Trophoblast cell (in vitro differentiated cells and primary cell): ENCODE data around the gene SLC5A10.
"Not testable (repeated sequence)": the region's sequence is repeated elsewhere in the genome, so short reads cannot be mapped to it uniquely, and the experiment has no call there.

Experiments
- DNase-seq, 2 donors: peaks; one replicate each; pipeline ENCODE4 v3.0.0-alpha.2; 2016
- H2AFZ ChIP-seq: 2 replicates; pipeline ENCODE4 v1.6.1; 2013; ENCODE audit warnings: low read length, moderate library complexity, mild to moderate bottlenecking; ENCODE audit not compliant: insufficient read depth, poor library complexity
- H2AK5ac ChIP-seq: 2 replicates; pipeline ENCODE4 v1.6.1; 2013; ENCODE audit warnings: mild to moderate bottlenecking, low read length
- H2BK120ac ChIP-seq: 2 replicates; pipeline ENCODE4 v1.6.1; 2013; ENCODE audit warnings: low read length, mild to moderate bottlenecking, moderate library complexity; ENCODE audit not compliant: insufficient read depth, poor library complexity
- H2BK12ac ChIP-seq: 2 replicates; pipeline ENCODE4 v1.6.1; 2013; ENCODE audit warnings: mild to moderate bottlenecking, low read length, moderate library complexity
- H2BK5ac ChIP-seq: 2 replicates; pipeline ENCODE4 v1.6.1; 2013; ENCODE audit warnings: low read length, low read depth, moderate library complexity, mild to moderate bottlenecking; ENCODE audit not compliant: poor library complexity
- H3K14ac ChIP-seq: 2 replicates; pipeline ENCODE4 v1.6.1; 2013; ENCODE audit warnings: mild to moderate bottlenecking, low read length
- H3K18ac ChIP-seq: 2 replicates; pipeline ENCODE4 v1.6.1; 2013; ENCODE audit warnings: mild to moderate bottlenecking, low read length
- H3K23ac ChIP-seq: 2 replicates; pipeline ENCODE4 v1.6.1; 2013; ENCODE audit warnings: low read length
- H3K27ac ChIP-seq: 2 replicates; pipeline ENCODE4 v1.5.1; 2013; ENCODE audit warnings: low read depth, mild to moderate bottlenecking, inconsistent platforms, low read length, moderate library complexity
- H3K27me3 ChIP-seq: 2 replicates; pipeline ENCODE4 v1.6.1; 2013; ENCODE audit warnings: inconsistent platforms, mild to moderate bottlenecking, low read length, moderate library complexity; ENCODE audit not compliant: insufficient read depth
- H3K36me3 ChIP-seq, 2 experiments: 1 replicate in 1 of 2; 2 replicates in 1 of 2; pipeline ENCODE4 v1.6.1; 2013; ENCODE audit warnings: low read length in 2 of 2, mild to moderate bottlenecking in 2 of 2, moderate library complexity in 1 of 2; ENCODE audit not compliant: insufficient read depth in 2 of 2, control insufficient read depth in 1 of 2
- H3K4ac ChIP-seq: 2 replicates; pipeline ENCODE4 v1.6.1; 2013; ENCODE audit warnings: low read depth, mild to moderate bottlenecking, low read length, moderate library complexity
- H3K4me1 ChIP-seq, 2 experiments: 1 replicate in 1 of 2; 2 replicates in 1 of 2; pipeline ENCODE4 v1.6.1; 2013; ENCODE audit warnings: low read length in 2 of 2, mild to moderate bottlenecking in 2 of 2, moderate library complexity in 1 of 2; ENCODE audit not compliant: insufficient read depth in 2 of 2, control insufficient read depth in 1 of 2
- H3K4me2 ChIP-seq: 2 replicates; pipeline ENCODE4 v1.6.1; 2013; ENCODE audit warnings: inconsistent platforms, mild to moderate bottlenecking, low read length, moderate library complexity
- H3K4me3 ChIP-seq: 2 replicates; pipeline ENCODE4 v1.5.1; 2013; ENCODE audit warnings: mild to moderate bottlenecking, low read depth, low read length, inconsistent platforms
- H3K79me1 ChIP-seq: one replicate; pipeline ENCODE4 v1.6.1; 2013; ENCODE audit warnings: low read length
- H3K79me2 ChIP-seq: 2 replicates; pipeline ENCODE4 v1.6.1; 2013; ENCODE audit warnings: low read length, mild to moderate bottlenecking; ENCODE audit not compliant: control insufficient read depth, insufficient read depth, poor library complexity
- H3K9ac ChIP-seq: 2 replicates; pipeline ENCODE4 v1.6.1; 2013; ENCODE audit warnings: mild to moderate bottlenecking, low read length
- H3K9me3 ChIP-seq: 2 replicates; pipeline ENCODE4 v1.6.1; 2013; ENCODE audit warnings: low read depth, mild to moderate bottlenecking, control low read depth, inconsistent platforms, low read length; ENCODE audit not compliant: insufficient read depth
- H4K12ac ChIP-seq: 2 replicates; pipeline ENCODE4 v1.6.1; 2013; ENCODE audit warnings: low read depth, mild to moderate bottlenecking, low read length, moderate library complexity
- H4K8ac ChIP-seq: 2 replicates; pipeline ENCODE4 v1.6.1; 2013; ENCODE audit warnings: low read depth, mild to moderate bottlenecking, low read length, moderate library complexity
- H4K91ac ChIP-seq: one replicate; pipeline ENCODE4 v1.6.1; 2013; ENCODE audit warnings: low read depth, mild to moderate bottlenecking, low read length, moderate library complexity
- WGBS: extraction: QIAGEN DNeasy Blood & Tissue Kit; methylation state at CpG from one replicate; pipeline ENCODE4 v1.1.7; 2013; ENCODE audit warnings: missing lambda C conversion rate; ENCODE audit not compliant: insufficient read length, insufficient coverage; ENCODE audit errors: extremely low coverage; 5-methylcytosine and 5-hydroxymethylcytosine counted together

SLC5A10 gene

DNA sequence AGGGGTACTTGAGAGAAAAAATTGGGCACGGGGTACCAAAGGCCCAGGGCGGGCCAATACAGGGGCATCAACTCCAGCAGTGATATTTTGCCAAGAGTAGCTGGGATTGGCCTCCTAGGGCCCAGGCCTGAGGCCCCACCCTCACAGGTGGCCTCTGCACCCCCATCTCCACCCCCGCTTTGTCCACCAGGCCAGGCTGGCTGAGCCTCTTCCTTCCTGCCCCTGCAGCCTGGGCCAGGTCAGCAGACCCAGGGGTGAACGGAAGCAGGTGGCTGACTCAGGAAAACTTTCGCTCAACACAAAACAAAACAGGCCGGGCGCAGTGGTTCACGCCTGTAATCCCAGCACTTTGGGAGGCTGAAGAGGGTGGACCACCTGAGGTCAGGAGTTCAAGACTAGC is 91.1 kb downstream of the SLC5A10 start:
- H3K27ac ChIP-seq, H3K79me1 ChIP-seq, H4K12ac ChIP-seq, H2BK120ac ChIP-seq, H4K8ac ChIP-seq, H3K4ac ChIP-seq, H3K36me3 ChIP-seq, H3K9me3 ChIP-seq, H2AK5ac ChIP-seq, H3K79me2 ChIP-seq, H3K4me2 ChIP-seq, H4K91ac ChIP-seq, H2BK5ac ChIP-seq, H2BK12ac ChIP-seq, H3K4me3 ChIP-seq, H3K4me1 ChIP-seq, H3K27me3 ChIP-seq, H3K9ac ChIP-seq, H2AFZ ChIP-seq, H3K23ac ChIP-seq, H3K18ac ChIP-seq, H3K14ac ChIP-seq, DNase-seq: not testable (repeated sequence)
- no CpG with 5 or more reads among the region's 8 CpGs for WGBS

DNA sequence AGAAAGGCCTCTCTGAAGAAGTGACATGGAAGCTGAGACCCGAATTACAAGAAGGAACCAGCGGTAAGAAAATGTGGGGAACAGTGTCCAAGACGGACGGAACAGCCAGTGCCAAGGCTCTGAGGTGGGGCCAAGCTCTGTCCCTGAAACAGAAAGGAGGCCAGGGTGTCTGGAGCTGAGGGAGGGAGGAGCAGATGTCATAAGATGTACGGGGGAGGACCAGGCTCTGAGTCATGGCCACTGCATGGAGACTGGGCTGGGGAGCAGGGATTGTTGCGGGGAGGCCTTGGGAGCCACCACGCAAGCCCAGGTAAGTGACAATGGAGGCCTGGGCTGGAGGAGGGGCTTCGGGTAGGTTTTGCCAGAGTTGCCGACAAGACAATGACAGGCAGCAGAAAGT is 92.7 kb downstream of the SLC5A10 start:
- H2BK5ac ChIP-seq, H4K91ac ChIP-seq, H3K9ac ChIP-seq, H3K36me3 ChIP-seq, H3K79me2 ChIP-seq, H4K8ac ChIP-seq, H3K4me3 ChIP-seq, H3K27me3 ChIP-seq, H3K9me3 ChIP-seq, H3K4me2 ChIP-seq, DNase-seq, H2BK120ac ChIP-seq, H3K23ac ChIP-seq, H3K4ac ChIP-seq, H2AFZ ChIP-seq, H3K4me1 ChIP-seq, H2AK5ac ChIP-seq, H4K12ac ChIP-seq, H2BK12ac ChIP-seq, H3K27ac ChIP-seq, H3K18ac ChIP-seq, H3K79me1 ChIP-seq, H3K14ac ChIP-seq: not testable (repeated sequence)
- no CpG with 5 or more reads among the region's 9 CpGs for WGBS

DNA sequence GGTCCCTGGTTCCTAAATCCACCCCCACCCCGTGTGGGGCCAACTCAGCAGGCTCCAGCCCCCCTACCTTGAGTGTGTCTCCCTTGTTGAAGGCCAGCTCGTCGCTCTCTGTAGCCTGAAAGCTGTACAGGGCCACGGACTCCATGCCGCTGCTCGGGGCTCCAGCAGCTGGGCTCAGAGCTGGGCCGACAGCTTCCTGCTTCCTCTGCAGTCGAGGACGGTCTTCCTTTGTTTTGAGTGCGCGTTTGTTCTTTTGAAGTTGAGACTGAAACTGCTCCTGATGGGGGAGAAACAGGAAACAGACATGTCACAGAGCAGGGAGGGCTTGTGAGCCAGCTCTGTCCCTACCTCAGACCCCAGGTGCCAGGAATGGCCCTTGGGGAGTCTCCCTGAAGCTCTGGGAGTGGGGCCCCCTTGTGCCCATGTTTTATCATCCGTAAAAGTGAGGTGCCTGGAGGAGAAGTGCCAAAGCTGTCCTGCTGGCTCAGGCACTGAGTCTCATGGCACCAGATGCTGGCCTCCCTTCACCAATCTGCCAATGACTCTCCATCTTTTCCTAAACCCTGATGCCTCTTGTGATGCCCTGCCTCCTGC is 94.9 kb downstream of the SLC5A10 start, which contains the start of gene GRAP:
Gene GRAP, minus strand, starts transcription at position 176 of the 594 bp plus-strand sequence. Its CDS starts 31 bp downstream, at position 145.
- not testable (repeated sequence) for H3K14ac ChIP-seq, H3K27ac ChIP-seq, H3K4me3 ChIP-seq, H2BK5ac ChIP-seq, H2BK120ac ChIP-seq, H3K23ac ChIP-seq, H3K79me1 ChIP-seq, H3K9ac ChIP-seq, H3K4me1 ChIP-seq, H3K4ac ChIP-seq, H3K36me3 ChIP-seq, DNase-seq, H2AK5ac ChIP-seq, H3K79me2 ChIP-seq, H3K27me3 ChIP-seq, H2AFZ ChIP-seq, H4K8ac ChIP-seq, H3K9me3 ChIP-seq, H4K12ac ChIP-seq, H3K18ac ChIP-seq, H4K91ac ChIP-seq, H3K4me2 ChIP-seq, H2BK12ac ChIP-seq
- no CpG with 5 or more reads among the region's 12 CpGs for WGBS

DNA sequence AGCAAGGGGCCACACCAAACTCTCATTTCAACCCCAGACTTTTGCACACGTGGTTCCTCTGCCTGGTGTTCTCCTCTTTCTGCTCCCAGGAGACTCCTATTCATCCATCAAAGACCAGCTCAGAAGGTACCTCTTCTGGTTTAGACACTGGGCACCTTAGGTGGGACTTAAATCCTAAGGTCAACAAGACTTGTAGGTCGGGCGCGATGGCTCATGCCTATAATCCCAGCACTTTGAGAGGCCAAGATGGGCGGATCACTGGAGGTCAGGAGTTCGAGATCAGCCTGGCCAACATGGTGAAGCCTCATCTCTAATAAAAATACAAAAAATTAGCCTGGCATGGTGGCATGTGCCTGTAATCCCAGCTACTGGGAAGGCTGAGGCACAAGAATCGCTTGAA is 95.5 kb downstream of the SLC5A10 start:
- not testable (repeated sequence) for H4K12ac ChIP-seq, H3K14ac ChIP-seq, H3K4me1 ChIP-seq, H3K18ac ChIP-seq, H3K36me3 ChIP-seq, H3K9ac ChIP-seq, DNase-seq, H3K23ac ChIP-seq, H2AK5ac ChIP-seq, H3K4me2 ChIP-seq, H3K27me3 ChIP-seq, H3K27ac ChIP-seq, H4K91ac ChIP-seq, H3K79me1 ChIP-seq, H3K79me2 ChIP-seq, H3K4me3 ChIP-seq, H3K9me3 ChIP-seq, H2BK5ac ChIP-seq, H2AFZ ChIP-seq, H3K4ac ChIP-seq, H2BK12ac ChIP-seq, H4K8ac ChIP-seq, H2BK120ac ChIP-seq
- no CpG with 5 or more reads among the region's 7 CpGs for WGBS
